Kidney glomerular epithelial cell (primary cell): ENCODE measurements around the gene PDK3.

Experiments
- DNase-seq: peaks from one replicate; lab custom pipeline; 2025; lab: John Stamatoyannopoulos, UW

The PDK3 gene

DNA sequence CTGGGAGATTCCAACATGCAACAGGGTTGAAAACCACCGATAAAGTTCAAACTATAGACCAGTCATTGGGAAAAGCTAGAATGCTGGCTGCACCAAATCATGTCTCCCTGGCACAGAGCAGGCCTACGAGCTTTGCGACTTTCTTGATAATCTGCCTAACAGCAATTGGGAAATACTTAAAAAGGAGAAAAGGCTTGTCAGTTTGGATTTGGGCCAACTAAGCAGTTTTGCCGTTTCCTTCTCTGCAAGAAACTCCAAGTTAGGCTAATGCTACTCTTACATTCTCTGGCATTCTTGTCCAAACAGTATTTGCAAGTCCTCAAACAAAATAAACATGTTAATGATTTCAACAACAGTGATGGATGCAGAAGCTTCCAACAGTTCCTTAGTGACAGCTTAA lies 87.9 kb downstream of the PDK3 start:
- DNase-seq = no peak

DNA sequence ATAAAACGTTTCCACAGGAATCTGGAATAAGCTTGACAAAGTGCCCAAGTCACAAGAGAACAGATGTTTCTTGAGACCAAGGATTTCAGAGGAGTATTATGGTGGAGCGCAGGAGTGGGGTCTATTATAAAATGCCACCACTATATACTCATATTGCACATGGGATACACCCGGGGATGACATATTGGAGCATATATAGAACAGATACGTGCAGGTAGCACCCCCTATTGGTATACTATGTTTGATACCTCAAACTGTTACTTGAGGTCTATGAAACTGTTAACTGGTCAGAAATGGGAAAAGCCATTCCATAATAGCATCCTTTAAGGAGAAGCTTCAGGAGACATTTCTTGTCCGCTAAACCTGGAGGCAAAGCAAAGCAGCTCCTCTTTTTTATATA lies 96.0 kb downstream of the PDK3 start:
- DNase-seq = no peak

DNA sequence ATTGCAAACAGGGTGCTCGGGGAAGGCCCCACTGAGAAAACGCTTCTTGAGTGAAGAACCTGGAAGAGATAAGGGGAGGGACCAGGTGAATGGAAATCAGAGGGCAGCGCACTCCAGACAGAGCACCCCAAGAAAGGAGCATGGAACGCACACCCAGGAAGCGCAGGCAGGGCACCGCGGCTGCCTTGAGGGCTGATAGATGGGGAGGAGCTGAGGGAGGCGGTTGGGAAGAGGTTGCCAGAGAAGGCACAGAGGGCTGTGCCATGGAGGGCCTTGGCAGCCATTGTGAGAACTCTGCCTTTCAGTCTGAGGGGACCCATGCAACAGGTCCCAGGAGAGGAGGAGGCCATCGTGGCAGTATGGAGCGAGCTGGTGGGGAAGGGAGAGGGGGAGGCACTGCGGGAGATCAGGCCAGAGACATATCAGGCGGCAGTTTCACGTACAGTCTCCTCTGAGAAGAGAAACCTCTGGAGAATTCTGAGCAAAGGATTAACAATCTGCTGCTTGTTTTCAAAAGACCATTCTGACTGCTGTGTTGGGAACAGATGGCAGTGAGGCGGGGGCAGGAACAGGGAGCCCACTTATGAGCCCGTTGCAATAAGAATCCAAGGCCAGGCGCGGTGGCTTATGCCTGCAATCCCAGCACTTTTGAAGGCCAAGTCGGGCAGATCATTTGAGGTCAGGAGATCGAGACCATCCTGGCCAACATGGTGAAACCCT lies 98.4 kb downstream of the PDK3 start:
- no peak for DNase-seq

DNA sequence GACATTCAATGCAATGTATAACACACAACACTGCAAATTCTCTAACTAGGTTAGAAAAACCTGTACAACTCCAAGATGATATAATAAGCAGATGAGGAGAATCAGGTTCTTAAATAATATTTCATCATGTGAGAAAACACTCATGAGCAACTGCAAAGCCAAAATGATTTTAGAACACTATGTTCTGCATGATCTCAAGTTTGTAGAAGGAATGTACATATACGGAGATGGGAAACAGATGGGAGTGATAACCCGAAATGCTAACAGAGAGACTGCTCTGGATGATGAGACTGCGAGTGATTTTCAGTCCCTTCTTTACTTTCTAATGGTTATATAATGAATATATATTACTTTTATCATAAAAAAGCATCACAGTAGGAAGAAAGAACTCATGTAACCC lies 101.2 kb downstream of the PDK3 start:
- no peak for DNase-seq

DNA sequence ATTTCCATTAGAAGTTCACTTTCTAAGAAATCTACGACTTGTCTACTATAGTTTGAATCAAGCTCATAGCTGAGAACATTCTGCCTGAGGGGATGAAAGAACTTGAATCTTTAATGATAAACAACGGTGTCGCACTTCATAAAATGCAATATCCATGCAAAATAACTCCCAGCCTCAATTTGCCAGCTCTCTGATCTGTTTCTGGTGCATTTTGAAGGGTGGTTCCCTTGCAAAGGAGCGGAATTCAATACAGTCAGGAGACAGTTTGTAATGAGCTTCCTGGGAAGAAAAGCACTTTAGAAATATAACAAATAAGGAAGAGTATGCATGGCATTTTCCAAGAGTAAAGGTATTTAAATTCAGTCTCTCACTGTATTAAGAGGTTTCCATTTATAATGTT lies 102.1 kb downstream of the PDK3 start:
- no peak for DNase-seq

DNA sequence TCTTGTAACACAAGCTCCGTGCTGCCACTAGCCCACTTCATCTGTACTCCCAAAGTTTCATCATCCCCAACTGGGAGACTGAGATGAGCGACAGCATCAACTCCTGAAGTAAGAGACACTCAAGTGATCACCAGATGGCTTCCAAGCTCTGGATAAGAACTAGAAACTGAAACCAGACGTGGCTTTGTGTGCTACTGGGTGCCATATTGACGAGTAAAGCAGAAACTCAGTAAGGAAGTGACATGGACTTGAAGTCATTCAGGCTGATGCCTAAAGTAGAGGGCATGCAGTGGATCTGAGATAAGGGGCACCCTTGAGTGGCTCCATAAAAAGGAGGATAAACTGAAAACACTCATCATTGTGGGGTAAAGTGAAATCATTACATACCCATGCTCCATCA lies 109.7 kb downstream of the PDK3 start:
- no peak for DNase-seq

DNA sequence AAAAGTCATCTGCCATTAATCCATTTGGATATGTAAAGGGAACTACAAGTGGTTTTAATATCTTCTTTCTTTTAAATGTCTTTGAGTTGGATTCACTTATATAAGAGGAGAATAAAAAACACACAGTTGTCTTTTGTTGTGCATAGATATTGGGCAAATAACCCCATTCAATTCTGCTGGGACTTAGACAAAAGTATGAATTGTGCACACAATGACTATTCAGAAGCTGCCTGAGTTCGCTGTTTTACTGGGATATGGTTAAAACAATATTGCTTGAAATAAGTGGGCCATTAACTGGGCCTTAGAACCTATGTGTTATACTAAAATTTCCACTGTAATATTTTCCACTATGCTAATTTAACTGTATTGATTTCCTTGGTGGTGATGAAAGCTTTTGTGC lies 110.4 kb downstream of the PDK3 start:
- DNase-seq = no peak

DNA sequence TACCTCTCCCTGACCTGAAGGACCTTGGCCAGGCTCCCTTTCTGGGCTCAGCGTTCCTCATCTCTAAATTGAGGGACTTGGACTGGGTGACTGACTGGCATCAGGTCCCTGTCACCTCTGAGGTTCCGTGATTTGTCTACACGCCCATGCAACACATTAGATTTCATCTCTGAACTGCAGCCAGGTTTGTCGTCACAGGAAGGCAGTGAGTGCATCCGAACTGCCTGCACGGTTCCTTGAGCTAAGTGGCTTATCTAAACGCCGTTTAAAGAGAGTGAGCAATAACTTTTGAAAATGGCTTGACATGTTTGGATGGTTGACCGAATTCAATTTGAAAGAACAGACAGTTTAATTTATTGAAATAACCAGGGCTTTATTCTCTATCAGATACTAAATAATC lies 112.0 kb downstream of the PDK3 start:
- DNase-seq = no peak
